NCI-H146 (cell line): ENCODE measurements around the gene KHDRBS2.
A peak's percentile ranks its signal among the peaks of the same experiment; 100 is the strongest.

Source experiments
- DNase-seq: peaks from one replicate; lab custom pipeline; 2025; lab: John Stamatoyannopoulos, UW

KHDRBS2 gene

DNA sequence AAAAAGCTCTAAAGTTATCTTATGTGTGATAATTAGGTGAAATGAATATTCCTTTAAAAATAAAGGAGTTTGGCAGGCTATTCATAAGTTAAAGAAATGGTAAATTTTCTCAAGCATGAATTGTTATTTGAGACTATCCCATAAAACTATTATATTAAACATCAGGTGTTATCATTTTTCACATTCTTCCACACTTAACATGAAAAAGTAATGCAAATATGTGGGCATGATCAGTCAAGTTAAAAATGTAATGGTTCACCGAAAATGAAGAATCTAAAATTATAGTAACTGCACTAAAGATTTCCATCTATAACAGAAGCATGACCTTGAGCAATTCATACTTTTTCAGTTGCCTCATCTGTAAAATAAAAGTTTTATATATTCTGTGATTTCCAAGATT is 110.8 kb downstream of the KHDRBS2 start:
- no peak for DNase-seq

DNA sequence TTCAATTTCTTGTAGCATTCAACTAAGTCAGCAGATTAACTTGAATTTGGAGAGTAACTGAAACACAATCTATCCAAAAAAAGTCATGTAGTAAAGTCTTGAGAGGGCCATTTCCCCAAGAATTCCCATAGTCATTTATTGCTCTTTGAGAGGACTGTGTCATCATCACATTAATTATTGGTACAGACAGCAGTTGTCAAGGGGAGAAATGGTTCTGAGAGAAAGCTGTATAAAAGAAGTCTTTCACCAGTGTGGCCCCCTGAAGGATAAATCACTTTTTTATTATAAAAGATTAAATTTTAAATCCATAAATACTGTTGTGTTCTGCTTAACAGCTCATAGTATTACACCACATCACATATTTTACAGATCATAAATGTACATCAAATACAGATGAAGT is 111.5 kb downstream of the KHDRBS2 start:
- no peak for DNase-seq

DNA sequence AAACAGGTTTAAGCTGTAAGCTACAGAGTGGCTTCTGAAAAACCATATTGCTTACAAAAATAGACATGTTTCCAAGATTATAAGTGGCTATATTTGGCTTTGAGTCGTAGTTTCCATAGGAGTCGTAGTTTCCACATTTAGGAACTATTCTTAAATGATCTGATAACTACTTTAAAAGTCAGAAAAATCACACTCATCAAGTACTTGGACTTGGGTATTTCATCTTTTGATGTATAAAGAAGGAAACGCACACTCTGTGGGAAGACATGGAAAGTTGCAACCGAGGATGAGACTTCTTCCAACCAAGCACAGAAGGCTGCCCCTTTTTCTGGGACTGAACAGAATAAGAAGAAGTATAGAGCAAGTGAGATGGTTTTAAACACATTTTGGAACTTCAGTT is 118.3 kb downstream of the KHDRBS2 start:
- no peak for DNase-seq

DNA sequence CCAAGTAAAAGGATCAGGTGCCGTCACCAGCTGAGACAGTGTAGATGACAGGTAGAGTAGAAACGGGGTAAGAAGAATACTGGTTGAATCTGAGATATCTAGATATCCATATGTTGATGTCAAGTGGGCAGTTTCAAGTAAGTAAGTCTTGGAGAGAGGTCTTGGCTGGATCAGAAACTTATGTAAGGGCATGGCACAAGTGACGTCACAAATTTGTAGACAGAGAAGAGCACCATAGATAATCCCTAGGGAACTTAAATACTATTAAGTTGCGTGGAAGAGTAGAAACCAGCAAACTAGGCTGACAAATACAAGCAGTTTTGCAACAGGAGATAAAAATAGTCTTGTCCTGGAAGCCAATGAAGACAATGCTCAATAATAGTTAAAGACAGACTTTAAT is 123.2 kb downstream of the KHDRBS2 start:
- DNase-seq: no peak

DNA sequence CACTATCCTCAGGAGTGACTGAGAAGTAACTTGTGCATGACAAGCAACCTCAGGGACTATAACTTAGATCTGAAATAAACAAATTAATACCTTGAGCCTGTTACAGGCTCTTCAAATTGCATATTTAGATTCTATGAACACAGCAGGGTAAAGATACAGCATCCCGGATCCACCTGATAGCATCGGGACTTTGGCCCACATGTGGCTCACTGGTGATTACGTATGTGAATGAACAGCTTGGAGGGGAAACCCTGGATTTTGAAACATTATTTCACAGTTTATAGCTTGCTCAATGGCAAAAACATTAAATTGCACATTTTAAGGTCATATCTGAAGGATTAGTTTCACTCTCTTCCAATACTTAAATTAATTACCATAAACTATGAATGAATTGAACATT is 133.2 kb downstream of the KHDRBS2 start:
- DNase-seq: no peak

DNA sequence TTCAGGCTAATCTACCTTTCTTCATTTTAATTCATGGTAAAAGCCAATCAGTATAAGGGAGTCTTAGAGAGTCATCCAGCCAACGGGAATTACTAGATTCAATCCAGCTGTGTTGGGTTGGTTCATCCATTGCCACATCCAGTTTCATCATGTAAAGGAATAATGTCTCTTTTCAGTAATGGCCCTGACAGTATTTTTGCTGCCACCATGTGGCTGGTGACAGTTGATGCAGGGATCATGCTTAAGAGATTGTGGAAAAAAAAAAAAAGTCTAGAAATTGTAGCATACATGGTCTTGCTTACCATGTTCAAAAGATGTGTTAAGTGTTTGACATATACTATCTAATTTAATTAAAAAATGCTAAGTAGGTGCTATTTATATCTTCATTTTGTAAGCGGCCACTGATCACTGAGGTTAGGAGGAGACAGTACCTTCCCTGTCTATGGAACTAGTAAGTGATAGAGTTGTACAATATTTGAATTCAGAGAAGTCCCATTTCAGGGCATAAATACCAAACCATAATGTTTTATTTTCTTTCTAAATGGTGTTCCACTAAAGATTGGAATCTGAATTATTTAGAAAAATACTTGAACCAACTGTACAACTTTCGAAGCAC is 135.9 kb downstream of the KHDRBS2 start:
- peak; percentile 28 for DNase-seq

DNA sequence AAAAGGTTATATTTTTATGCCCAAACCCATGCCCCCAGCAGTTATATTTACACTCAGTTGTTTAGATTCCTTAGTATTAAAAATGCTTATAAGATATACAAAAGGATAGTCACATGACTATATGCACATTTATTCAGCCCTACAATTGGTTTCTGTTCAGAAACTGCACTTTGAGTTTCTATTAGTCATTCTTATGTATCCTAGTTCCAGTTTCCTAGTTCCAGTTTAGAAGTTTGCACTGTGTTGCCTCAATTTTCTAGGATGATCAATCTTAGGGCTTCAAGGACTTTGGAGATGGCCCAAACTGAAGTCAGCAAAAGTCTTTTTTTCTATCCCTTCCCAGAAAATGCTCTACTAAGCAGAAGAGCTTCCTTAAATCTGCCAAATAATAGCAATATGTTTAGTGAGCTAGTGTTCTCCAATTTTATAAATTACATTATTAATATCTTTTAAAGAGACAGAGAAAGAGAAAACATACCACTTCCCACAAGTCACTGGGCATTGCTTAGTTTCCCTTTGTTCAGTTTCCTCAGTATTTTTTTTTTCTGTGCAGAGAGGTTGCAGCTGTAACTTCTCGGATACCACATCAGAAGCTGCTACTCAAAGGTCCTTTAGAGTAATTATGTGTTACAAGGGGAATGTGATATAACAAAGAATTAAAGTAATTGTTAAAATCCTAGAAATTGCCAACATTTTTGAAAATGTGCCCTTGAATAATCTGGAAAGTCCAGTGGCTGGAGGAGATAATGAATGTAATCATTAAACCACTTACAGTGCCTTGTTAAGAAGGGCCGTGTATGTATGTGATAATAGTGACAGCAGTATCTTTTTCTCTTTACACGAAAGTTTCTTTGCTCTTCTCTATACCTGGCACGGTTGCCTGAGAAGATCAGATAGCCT is 138.8 kb downstream of the KHDRBS2 start:
- no peak for DNase-seq

DNA sequence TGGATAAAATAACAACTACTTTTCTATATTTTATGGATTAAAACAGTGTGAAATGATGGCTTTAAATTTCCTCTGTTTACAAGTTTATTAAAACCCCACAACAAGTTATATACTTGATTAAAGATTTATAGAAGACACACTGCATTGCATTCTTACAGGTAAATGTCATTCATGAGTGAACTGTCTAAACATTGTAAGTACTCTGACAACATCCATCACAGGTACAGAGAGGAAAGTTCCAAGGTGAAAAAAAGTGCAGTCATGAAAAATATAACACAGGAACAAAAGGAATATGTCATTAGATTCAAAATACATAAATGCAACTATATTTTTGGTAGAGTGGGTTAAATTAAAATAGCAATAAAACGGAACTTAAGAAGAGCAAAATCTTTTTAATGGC is 156.9 kb downstream of the KHDRBS2 start:
- no peak for DNase-seq

DNA sequence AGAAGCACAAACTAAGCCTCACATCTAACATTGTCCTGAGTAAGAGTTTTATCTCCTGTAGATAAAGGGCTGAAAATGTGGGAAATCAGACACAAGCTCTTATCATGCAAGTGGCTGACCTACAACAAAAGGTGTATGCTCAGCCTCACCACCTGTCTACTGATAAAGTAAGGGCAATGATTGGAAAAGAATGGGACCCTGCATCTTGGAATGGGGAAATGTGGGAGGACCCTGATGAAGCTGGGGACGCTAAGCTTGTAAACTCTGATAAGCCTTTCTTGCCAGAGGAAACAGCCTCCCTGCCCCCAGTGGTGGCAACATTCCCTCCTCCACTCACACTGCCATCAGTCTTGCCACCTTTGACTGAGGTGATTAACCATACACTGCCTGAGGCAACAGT is 166.6 kb downstream of the KHDRBS2 start:
- DNase-seq: no peak

DNA sequence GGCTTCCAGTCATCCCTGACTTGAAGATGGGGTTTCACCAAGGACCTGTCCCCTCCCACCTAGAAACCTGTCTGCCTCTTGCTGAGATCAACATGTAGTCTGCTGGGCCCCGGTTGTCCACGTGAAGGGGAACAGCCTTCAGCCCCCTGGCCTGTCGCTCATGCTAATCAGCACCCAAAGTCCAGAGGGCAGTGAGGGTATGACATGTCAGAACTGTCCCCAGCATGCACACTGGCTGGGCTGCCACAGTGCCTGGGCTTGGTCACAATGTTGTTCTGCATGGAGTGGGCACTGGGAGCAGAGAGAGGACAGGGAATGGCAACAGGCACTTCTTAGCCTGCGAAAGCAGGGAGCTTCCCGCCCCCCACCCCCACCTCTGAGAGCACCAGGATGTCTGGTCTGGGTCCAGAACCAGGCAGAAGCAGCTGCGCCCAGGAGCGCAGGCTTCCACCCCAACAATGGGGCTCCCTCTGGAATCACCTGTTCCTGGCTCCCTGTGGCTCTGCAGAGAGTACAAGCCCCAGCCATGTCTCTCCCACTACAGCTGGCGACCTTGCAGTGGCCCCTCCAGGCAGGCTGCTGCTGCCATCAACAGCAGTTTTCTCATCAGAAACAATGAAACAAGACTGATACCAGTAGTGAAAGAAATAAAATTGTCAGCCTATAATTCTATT is 182.7 kb downstream of the KHDRBS2 start:
- DNase-seq: no peak

DNA sequence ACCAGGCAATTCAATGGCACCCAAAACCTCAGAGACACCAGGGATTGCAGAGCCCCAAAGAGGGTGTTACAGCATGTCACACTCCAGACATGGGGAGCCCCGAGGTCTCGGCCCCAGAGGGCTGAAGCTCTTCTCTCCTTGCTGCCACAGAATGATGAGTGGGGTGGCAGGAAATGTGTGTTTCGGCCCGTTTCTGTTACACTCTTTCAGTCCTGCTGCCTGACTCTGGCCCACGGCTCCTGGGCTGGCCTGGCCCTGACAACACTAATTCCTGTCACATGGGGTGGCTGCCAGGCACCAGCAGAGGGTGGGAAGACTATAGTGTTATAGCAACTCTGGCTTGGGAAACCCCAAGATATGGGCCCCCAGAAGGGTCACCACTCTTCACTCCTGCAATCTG is 183.6 kb downstream of the KHDRBS2 start:
- DNase-seq: no peak

DNA sequence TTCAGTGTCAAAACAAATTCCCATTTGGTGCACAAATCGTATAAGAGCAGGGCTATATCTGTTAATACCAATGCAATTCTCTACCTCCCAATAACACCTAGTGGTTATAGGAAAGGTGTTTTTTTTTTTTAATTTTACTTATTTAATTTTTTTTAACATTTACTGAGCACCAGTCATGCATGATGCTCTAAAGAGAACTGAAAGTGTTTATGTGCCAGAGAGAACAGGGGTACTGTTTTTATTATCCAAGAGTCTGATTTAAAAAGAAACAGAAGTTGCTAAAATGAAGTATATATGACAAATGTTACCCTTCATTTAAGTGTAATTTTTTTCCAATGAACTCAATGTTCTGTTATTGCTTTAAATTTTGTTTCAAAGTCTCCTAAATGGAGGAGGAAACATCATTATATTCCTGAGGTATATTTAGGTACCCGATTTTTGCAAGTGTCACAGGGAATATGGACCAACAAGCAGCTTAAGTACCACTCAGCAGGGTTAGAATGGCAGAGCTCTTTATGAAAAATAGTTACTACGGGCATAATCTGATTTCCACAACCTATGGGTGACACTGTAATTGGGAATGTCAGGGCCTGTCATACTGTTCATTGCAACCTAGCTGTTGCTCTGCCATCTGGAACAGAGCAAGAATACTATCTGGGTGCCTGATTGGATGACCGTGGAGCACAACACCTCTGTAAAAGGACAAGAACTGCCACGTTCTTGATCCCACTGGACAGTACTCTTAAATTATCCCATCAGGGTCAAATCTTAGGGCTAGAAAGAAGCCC is 195.4 kb downstream of the KHDRBS2 start:
- DNase-seq: no peak

DNA sequence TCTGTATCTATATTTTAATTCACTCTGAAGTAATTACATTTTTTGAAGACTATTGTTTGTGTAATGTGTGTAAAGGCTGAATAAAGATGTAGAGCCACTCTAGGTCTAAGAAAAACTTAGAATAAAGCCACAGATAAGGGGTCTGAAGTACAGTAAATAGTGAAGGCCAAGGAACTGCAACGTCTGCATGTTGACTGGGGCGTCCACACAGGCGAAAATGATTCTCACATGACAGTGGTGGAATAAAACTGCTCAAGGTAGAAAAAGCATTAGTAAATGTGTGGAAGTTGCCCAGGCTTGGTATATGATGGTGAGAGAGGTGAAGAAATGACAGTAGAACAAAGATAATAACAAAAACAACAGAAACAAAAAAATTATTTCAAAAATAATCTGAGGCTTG is 196.2 kb downstream of the KHDRBS2 start:
- DNase-seq: no peak

DNA sequence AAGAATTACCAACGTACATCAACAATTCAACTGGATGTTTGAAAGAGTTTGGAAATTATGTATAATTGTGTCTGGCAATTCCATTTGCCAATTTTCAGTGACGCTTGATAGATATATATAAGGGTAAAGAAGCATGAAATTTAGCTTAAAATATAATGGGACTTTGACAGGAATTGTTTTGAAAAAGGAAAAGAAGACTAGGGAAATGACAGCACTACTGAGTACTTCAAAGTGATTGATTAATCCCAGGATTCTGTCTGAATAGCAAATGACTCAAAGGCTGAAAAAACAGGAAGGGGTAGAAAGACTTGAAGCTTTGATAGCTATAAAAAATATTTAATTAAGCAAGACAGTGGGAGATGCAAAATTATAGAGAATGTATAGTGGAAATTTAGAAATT is 200.0 kb downstream of the KHDRBS2 start:
- DNase-seq: no peak

DNA sequence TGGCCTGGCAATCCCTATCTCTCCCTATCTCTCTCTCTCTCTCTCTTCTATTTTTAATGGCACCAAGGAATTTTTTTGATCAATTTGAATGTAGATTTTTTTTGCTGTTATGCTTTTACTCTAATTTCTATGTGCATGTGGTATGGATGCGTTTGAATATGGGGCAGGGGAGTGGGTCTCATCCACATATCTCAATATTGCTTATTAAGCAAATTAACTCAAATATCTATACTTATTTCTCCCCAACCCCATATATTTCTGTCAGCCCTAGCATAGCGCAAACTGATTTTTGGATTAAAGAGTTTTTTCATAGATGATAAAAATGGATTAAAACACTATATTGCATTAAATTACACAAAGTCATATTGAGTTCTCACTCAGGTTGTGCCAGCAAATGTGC is 210.2 kb downstream of the KHDRBS2 start:
- no peak for DNase-seq

DNA sequence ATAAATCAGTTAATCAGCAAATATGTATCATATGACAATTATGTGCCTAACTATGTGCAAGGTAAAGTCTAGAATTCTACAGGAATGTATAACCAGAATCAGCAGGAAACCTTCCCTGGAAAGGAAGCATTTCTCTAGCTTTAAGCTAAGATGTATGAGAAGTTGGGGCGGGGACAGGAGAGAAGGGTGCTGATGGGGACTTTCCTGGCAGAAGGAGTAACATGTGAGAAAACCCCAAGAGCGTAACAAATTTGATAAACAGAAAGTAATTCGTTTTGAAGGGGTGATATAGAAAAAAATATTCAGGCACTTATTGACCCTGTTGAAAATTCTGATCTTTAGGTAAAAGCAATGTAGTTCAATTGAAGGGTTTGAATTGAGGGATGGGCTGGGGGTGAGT is 226.1 kb downstream of the KHDRBS2 start:
- DNase-seq: no peak

DNA sequence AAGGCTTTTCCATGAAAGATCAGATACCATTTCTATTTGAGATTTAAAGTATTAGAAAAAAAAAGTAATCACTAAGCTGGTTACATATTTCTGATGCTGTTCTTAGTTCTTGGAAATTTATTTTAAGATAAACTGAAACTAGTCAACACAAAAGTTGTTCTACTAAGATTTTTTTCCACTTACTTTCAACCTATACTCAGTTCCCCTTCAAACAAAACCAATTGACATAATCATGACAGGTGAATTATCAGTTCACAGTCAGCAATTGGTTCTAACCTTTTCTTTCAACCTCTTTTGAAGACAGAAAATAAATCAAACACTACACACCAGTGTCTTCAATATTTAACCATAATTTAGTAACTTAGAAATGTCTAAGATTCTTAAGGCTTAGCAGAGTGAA is 228.7 kb downstream of the KHDRBS2 start:
- no peak for DNase-seq

DNA sequence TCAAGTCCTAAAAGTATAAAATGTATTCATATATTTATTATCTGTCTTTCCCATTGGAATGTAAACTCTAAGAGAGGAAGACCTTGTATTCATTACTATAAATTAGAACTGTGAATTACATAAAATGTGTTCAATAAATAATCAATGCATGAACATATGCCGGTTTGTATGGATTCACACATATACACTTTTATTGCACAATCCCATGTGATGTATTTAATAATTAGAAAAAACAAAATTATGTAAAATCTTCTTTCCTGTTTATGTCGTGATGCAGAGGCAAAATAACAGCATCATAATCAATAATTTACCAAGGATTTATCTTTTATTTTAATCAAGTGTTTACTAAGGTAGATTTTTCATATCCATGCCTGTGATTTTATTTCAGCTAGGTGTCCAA is 240.5 kb downstream of the KHDRBS2 start:
- DNase-seq: no peak

DNA sequence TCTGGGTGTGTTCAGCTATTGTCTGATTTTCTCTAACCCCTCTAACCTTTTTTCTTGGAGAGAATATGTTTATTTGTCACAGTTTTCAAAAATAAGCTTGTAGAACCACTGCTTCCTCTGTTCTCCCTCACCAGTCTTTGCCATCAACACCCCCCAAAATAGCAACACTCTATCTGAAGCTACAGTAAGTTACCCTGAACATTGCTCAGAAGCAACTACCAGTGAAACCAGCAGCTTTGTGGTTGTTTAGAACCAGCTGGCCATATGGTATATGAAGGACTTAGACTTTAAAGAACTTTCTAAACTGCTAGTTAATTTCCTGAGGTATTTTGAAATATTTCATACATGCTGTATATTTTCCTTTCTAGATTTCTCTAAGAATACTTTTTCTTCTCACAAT is 242.9 kb downstream of the KHDRBS2 start:
- DNase-seq: no peak

DNA sequence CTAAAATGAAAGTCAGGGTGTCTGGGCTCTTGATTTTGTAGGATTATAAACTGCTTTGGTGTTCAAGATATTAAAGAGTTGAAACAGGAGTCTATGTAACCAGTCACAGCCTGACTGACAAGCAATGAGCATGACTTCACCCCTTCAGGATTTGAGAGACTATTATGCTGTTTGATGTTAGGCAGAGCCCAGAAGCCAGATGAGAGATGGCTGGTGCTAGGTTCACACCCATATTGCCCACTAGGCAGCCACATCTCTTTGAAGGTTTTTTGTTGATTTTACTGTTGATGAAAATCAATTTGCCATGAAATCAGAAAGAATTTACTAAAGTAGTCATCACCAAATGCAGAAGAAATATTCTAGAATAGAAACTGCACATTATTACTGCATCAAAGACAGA is 243.6 kb downstream of the KHDRBS2 start:
- no peak for DNase-seq

DNA sequence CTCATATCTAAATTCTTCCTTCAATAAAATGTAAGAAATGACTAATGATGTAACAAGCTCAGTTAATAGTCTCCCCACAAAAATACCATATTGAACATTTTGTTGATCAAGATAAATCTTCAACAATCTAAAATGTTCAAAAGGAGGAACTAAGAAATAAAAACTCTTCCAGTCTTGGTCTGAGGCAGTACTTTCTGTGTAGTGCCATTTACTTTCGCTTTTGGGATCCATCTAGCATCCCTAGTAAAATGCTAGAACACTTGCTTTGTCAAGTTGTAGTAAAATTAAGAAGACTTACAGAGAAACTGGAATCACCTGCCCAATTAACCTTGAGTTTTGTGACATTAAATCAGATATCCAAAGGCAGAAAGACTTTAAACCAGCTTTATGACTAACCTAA is 246.4 kb downstream of the KHDRBS2 start:
- no peak for DNase-seq

DNA sequence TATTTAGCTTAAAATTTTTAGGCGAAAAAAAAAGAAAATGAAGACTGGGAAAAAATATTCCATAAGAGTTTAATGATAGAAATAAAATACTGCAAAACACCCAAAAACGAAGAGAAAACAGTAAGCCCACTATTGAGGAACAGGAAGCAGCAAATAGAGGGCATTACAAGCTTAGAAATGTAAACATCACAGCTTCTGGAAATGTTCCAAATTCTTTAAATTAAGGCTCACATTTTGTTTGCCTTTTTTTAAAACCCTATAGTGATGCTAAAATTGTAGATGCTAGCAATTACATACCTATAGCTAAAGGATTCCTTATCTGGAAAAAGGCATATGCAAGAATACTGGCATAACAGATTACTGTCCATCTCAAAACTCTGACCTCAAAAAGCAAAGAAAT is 248.6 kb downstream of the KHDRBS2 start:
- no peak for DNase-seq
